ENCODE measurements around the gene COL6A1. TPM values are rescaled to one million over a fixed set of nuclear protein-coding genes. Genes with fewer than 3 reads are reported as not detected.

Gene COL6A1
- total RNA-seq, 1 donor from 2014 or later = 611 TPM

DNA sequence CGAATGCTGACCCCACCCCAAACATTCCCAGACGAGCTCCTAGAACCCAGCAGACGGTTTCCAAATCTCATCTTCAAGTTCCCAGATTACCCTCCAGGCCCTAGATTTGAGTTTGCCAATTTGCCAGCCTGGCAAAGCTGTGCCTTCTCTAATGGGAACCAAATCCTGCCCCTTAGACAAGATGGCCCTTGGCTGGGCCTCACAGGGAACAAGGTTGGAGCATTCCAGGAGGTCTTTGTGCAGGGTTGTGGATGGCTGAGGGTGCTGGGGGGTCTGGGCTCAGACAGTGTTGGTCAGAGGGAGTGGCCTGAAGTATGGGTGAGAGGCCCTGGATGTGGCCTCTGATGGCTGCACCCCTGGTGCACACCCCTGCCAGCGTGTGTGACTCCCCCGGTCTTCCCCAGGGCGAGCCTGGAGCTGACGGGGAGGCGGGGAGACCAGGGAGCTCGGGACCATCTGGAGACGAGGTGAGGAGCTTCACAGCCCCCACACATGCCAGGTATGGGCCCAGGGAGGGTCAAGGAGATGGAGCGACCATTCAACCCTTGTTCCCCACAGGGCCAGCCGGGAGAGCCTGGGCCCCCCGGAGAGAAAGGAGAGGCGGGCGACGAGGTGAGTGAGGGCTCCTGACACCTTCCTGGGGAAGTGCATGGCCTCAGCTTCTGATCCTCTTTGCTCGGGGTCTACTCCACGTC, 10.2 kb downstream of the COL6A1 start:
- no peaks in the 10 kb centered on the region for H3K9me3 Mint-ChIP-seq
- TF ChIP-seq CTCF (IDR thresholded peaks at IDR 0.05; ENCODE audit: unreplicated experiment) = no peak
- no peaks in the 10 kb centered on the region for H3K4me1 Mint-ChIP-seq
- H3K27ac Mint-ChIP-seq = no peak overlapping the region
- DNase-seq (ENCODE audit: low spot score in 2 of 2, unreplicated experiment in 2 of 2) = peak in 1 of 2 experiments; percentile 7
- H3K27me3 Mint-ChIP-seq (ENCODE audit: low read depth) = no peaks in the 10 kb centered on the region
- peaks cover 3% of the 10 kb centered on the region for H3K36me3 Mint-ChIP-seq
- H3K4me3 Mint-ChIP-seq = no peak overlapping the region

- Mint-ChIP-seq H3K4me3 (no peak overlapping the region), H3K9me3 (no peaks in the 10 kb centered on the region), H3K4me1 (no peaks in the 10 kb centered on the region), H3K27ac (no peak overlapping the region), H3K27me3 (ENCODE audit: low read depth) (no peaks in the 10 kb centered on the region), H3K36me3 (peaks cover 3% of the 10 kb centered on the region)
- no peak for TF ChIP-seq CTCF (IDR thresholded peaks at IDR 0.05; ENCODE audit: unreplicated experiment)
- DNase-seq (ENCODE audit: low spot score in 2 of 2, unreplicated experiment in 2 of 2) = peak in 1 of 2 experiments; percentile 36
These were observed 11.0 kb downstream of the COL6A1 start for GRCh38 chr21:45992301-45993209.

DNA sequence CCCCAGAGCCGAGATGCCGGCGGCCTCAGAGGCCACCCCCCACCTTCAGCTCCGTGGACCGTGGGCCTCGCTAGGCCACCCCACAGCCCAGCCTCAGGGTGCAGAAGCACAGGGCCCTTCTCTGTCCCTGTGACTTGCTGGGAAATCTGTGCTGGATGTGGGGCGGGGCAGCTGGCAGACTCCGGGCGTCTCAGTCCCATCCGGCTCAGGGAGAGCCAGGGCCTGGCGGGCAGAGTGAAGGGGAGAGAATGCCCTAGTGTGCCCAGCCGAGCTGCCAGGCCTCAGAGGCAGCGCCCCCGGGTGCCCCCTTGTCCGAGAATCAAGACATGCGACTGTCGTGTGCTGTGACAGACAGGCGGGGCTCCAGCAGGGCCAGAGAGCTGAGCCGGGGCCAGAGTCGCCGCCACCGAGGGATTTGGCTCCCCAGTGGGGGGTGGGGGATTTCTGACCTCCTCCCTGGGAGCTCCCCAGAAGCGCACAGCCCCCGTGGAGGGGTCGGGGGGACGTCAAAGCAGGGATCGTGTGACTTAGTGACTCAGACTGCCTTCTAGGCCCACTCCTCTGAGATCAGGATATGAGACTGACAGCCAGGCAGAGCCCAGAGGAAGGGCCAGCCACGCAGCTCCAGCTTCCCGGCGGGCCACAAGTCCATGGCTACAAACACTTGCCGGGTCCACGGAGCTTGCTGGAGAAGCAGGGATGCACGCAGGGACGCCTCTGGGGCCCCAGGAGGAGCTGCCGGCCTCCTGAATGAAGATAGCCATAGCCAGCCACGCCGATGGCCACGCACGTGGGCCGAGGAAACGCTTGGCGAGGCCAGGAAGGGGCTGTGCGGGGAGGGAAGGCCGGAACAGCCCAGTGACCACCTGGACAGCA, 11.9 kb downstream of the COL6A1 start:
- DNase-seq (ENCODE audit: low spot score in 2 of 2, unreplicated experiment in 2 of 2) = peak in 1 of 2 experiments; percentile 9
- no peak for TF ChIP-seq CTCF (IDR thresholded peaks at IDR 0.05; ENCODE audit: unreplicated experiment)
- H3K9me3 Mint-ChIP-seq = no peaks in the 10 kb centered on the region
- H3K36me3 Mint-ChIP-seq = peaks cover 3% of the 10 kb centered on the region
- no peaks in the 10 kb centered on the region for H3K4me1 Mint-ChIP-seq
- H3K27me3 Mint-ChIP-seq (ENCODE audit: low read depth) = no peaks in the 10 kb centered on the region
- H3K27ac Mint-ChIP-seq = peak overlapping the region; percentile 21
- H3K4me3 Mint-ChIP-seq = no peak overlapping the region

- Mint-ChIP-seq H3K4me3 (no peak overlapping the region), H3K27me3 (ENCODE audit: low read depth) (no peaks in the 10 kb centered on the region), H3K4me1 (no peaks in the 10 kb centered on the region), H3K27ac (no peak overlapping the region), H3K36me3 (peaks cover 4% of the 10 kb centered on the region), H3K9me3 (no peaks in the 10 kb centered on the region)
- TF ChIP-seq CTCF (IDR thresholded peaks at IDR 0.05; ENCODE audit: unreplicated experiment) = no peak
- DNase-seq (ENCODE audit: low spot score in 2 of 2, unreplicated experiment in 2 of 2) = peak in 1 of 2 experiments; percentile 9
These were observed 12.6 kb downstream of the COL6A1 start for GRCh38 chr21:45994086-45994661.

All from mesothelial cell of epicardium (in vitro differentiated cells).